ENCODE measurements around the gene APBA1.

GRCh38 chr9:69471433-69471832 is 200.7 kb downstream of the APBA1 start:
- TF ChIP-seq CTCF (IDR thresholded peaks at IDR 0.05; ENCODE audit: insufficient read depth, low read length, poor library complexity, severe bottlenecking) (no peak), EZH2phosphoT487 (conservative IDR thresholded peaks at IDR 0.05; ENCODE audit: low read length) (no peak)

All from SU-DHL-6 (cell line).